HG03095 (cell line): ENCODE data around the gene TCIRG1.
"Not testable (repeated sequence)": the region's sequence is repeated elsewhere in the genome, so short reads cannot be mapped to it uniquely, and the experiment has no call there.

Source experiments
- ATAC-seq: cut with Tn5 transposase; IDR thresholded peaks from one replicate; pipeline ENCODE4 v1.9.1; 2021; ENCODE audit warnings: moderate library complexity; ENCODE audit not compliant: unreplicated experiment

TCIRG1 gene

GRCh38 chr11:68038718-68039525 is at the start of gene TCIRG1:
Gene TCIRG1, plus strand, starts transcription at chr11:68039025. Its CDS starts 2,247 bp downstream, at chr11:68041272.
- ATAC-seq, result no peak

- not testable (repeated sequence) for ATAC-seq
Observed at GRCh38 chr11:67990546-67991346, 48.1 kb upstream of the TCIRG1 start.

- not testable (repeated sequence) for ATAC-seq
Observed at GRCh38 chr11:67991347-67992121, 47.3 kb upstream of the TCIRG1 start.

GRCh38 chr11:67993821-67994220 is 45.0 kb upstream of the TCIRG1 start:
- not testable (repeated sequence) for ATAC-seq

- not testable (repeated sequence) for ATAC-seq
Observed at GRCh38 chr11:67994387-67994786, 44.4 kb upstream of the TCIRG1 start.

- ATAC-seq, result not testable (repeated sequence)
Observed at GRCh38 chr11:67995129-67995528, 43.7 kb upstream of the TCIRG1 start.

- ATAC-seq, result not testable (repeated sequence)
Observed at GRCh38 chr11:67995579-67995978, 43.2 kb upstream of the TCIRG1 start.

- no peak for ATAC-seq
Observed at GRCh38 chr11:67996051-67996450, 42.8 kb upstream of the TCIRG1 start.

- ATAC-seq, result no peak
Observed at GRCh38 chr11:67996622-67997474, 42.0 kb upstream of the TCIRG1 start.

GRCh38 chr11:67997475-67997921 is 41.3 kb upstream of the TCIRG1 start:
- no peak for ATAC-seq

GRCh38 chr11:67998150-67999045 is 40.4 kb upstream of the TCIRG1 start:
- no peak for ATAC-seq

GRCh38 chr11:67999201-67999629 is 39.6 kb upstream of the TCIRG1 start:
- no peak for ATAC-seq

GRCh38 chr11:67999704-68000103 is 39.1 kb upstream of the TCIRG1 start:
- ATAC-seq, result no peak

GRCh38 chr11:68002575-68002937 is 36.3 kb upstream of the TCIRG1 start:
- peak; percentile 27 for ATAC-seq

- ATAC-seq, result peak; percentile 29
Observed at GRCh38 chr11:68002938-68003845, 35.6 kb upstream of the TCIRG1 start.

- peak; percentile 57 for ATAC-seq
Observed at GRCh38 chr11:68003846-68004550, 34.8 kb upstream of the TCIRG1 start, which contains the start of gene UNC93B1. Gene UNC93B1, minus strand, starts transcription at chr11:68004097. Its CDS starts 54 bp downstream, at chr11:68004043.
